Activated CD4-positive, alpha-beta memory T cell treated with anti-CD3 and anti-CD28 coated beads for 36 hours (primary cell): ENCODE measurements around the gene SLC22A2. TPM values are rescaled to one million over a fixed set of nuclear protein-coding genes. Genes with fewer than 3 reads are reported as not detected.
"Not testable (repeated sequence)": the region's sequence is repeated elsewhere in the genome, so short reads cannot be mapped to it uniquely, and the experiment has no call there.

Source experiments
- CTCF ChIA-PET: fragments of 350-600 bp; sonication (Branson Sonifier 250); formaldehyde crosslinking; loops from one replicate; lab custom pipeline; 2021; ENCODE audit warnings: antibody characterized with exemption, inconsistent platforms; lab: Charles Lee
- POLR2A ChIA-PET: fragments of 350-600 bp; sonication (Branson Sonifier 250); formaldehyde crosslinking; loops from one replicate; lab custom pipeline; 2021; ENCODE audit warnings: antibody characterized with exemption; lab: Charles Lee
- DNase-seq: peaks from one replicate; pipeline ENCODE4 v3.0.0-alpha.2; 2020
- H3K27ac Mint-ChIP-seq: one replicate; pipeline ENCODE4 v1.8.0; 2021; ENCODE audit warnings: mixed read lengths
- H3K27me3 Mint-ChIP-seq: one replicate; pipeline ENCODE4 v1.8.0; 2021; ENCODE audit warnings: mixed read lengths
- H3K36me3 Mint-ChIP-seq: one replicate; pipeline ENCODE4 v1.8.0; 2021; ENCODE audit warnings: mixed read lengths
- H3K4me1 Mint-ChIP-seq: one replicate; pipeline ENCODE4 v1.8.0; 2021; ENCODE audit warnings: low read depth, mixed read lengths
- H3K4me3 Mint-ChIP-seq: one replicate; pipeline ENCODE4 v1.8.0; 2021; ENCODE audit warnings: mild to moderate bottlenecking, mixed read lengths
- H3K9me3 Mint-ChIP-seq: one replicate; pipeline ENCODE4 v1.8.0; 2021; ENCODE audit warnings: mixed read lengths
- intact Hi-C: fragments of 100-400 bp; cut with micrococcal nuclease; formaldehyde crosslinking; loops from one replicate; pipeline ENCODE4 v1.15.1; 2023
- total RNA-seq, 2 experiments: library from RNA; stranded (reverse); gene quantifications; one replicate each; pipeline ENCODE4 v1.2.3, GENCODE V29; 2021

The SLC22A2 gene
- not detected for total RNA-seq

DNA sequence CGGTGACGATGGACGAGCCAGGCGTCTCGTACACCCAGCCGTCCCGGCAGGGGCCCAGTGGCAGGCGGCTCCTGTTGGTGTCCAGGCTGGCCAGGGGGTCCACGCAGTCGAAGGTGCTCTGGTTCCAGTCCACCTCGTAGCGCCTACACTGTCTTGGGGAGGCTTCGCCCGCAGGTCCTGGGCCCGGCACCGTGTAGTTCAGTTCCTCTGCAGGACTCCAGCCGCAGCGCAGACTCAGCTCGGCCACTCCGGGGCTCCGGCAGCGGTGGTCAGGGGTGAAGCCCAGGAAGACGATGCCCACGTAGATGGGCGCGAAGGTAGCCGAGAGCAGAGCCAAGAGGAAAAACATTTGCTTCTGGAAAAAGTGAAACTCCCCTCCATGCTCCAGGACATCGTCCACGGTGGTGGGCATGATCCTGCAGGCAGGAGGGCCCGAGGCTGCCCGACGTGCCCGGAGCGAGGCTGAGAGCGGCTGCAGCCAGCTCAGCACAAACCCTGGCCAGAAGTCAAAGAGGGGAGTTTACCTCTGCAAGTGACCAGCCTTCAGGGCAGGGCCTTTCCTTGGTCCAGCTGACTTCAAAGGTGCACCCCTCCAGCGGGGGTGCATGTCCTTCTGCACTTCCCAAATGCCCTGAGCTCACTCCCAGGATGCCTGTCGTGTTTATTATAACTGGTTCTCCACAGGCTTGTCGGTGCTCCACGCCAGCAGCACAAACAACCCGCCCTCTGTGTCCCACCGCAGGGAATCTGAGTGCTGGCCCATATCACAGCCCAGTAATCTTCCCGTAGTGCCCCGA lies at the start of gene SLC22A2:
Gene SLC22A2 (minus strand): TSS at position 476 of the 797 bp plus-strand sequence. CDS start 64 bp downstream, at position 412.
- Mint-ChIP-seq H3K4me1 (no peaks in the 10 kb centered on the region), H3K36me3 (no peaks in the 10 kb centered on the region), H3K27me3 (peaks cover 13% of the 10 kb centered on the region), H3K4me3 (no peak within 1 kb of the TSS), H3K9me3 (no peaks in the 10 kb centered on the region), H3K27ac (no peak within 1 kb of the TSS)
- intact Hi-C loops, result no loop called here
- ChIA-PET POLR2A (no interaction called here), CTCF (no interaction called here)
- DNase-seq, result no peak

DNA sequence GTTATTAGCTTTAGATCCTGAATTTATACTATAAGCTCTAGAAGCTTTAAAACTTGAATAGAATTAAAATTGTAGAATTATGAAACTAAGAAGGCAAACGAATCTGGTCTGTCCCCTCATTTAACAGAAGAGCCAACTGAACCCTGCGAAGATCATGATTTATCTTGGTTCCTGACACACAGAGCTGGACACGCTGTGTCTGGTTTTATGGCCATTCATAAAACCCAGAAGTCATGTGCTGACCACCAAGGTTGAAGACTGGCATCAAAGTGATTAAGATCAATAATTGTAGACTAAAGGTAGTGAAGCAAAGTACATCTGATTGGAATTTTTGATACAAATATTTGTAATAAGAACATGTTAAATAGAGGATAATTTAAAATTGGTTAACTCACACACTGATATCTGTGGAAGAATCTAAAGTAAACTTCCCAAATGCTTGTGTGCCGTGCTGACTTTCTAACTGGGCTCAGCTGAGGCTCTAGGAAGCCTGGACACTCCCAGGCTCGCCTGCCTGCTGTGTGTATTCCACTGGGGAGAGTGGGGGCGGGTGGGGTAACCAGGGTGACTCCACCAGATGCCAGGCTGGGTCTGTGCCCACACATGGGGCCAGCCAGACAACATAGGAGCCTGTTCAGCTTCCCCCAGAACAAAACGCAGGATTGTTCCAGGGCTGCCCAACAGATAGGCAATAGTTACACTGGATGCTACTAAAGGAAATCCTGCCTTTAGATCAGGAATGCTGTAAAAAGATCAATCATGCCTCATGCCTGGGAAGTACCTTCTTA lies 47.5 kb upstream of the SLC22A2 start:
- ChIA-PET POLR2A (interaction anchor here (0.6 kb wide), 1 partner anchor 30 kb away, joined by 3 read pairs; no protein-coding TSS in a partner anchor), CTCF (interaction anchor here (0.6 kb wide), 1 partner anchor 168 kb away, joined by 3 read pairs; no protein-coding TSS in a partner anchor)
- Mint-ChIP-seq H3K9me3 (peaks cover 20% of the 10 kb centered on the region), H3K27ac (no peak overlapping the region), H3K36me3 (peaks cover 2% of the 10 kb centered on the region), H3K27me3 (peaks cover 9% of the 10 kb centered on the region), H3K4me3 (no peak overlapping the region), H3K4me1 (no peaks in the 10 kb centered on the region)
- intact Hi-C loops, result no loop called here
- no peak for DNase-seq

DNA sequence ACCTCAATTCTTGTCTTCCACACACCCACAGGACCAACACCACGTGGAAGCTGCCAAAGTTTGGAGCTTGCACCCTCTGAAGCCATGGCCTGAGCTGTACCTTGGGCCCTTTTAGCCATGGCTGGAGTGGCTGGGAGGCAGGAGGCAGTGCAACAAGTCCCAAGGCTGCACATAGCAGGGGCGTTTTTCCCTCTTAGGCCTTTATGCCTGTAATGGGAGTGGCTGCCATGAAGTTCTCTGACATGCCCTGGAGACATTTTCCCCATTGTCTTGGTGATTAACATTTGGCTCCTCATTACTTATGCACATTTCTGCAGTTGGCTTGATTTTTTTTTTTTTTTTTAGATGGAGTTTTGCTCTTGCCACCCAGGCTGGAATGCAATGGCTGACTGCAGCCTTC lies 45.2 kb upstream of the SLC22A2 start:
- H3K4me1 Mint-ChIP-seq, result no peaks in the 10 kb centered on the region
- no peaks in the 10 kb centered on the region for H3K36me3 Mint-ChIP-seq
- no peak for DNase-seq
- intact Hi-C loops, result no loop called here
- POLR2A ChIA-PET, result no interaction called here
- peaks cover 9% of the 10 kb centered on the region for H3K27me3 Mint-ChIP-seq
- H3K9me3 Mint-ChIP-seq, result peaks cover 3% of the 10 kb centered on the region
- H3K27ac Mint-ChIP-seq, result no peak overlapping the region
- no peak overlapping the region for H3K4me3 Mint-ChIP-seq
- CTCF ChIA-PET, result no interaction called here

DNA sequence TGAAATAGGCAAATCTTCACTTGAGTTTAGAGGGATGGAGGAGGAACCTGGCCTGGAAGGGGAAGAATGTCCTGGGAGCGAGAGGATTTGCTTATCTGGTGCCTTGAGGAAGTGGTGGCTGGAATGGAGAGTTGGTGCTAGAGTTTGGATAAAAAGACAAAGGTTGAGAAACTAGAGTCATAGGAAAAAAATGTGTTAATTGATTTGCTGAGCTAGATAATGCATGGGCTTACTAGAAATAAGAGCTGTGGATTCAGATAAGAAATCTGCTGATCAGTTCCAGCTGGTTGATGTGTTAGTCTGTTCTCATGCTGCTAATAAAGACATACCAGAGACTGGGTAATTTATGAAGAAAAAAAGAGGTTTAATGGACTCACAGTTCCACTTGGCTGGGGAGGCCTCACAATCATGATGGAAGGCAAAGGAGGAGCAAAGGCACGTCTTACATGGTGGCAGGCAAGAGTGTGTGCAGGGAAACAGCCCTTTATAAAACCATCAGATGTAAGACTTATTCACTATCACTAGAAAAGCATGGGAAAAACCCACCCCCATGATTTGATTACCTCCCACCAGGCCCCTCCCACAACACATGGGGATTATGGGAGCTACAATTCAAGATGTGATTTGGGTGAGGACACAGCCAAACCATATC lies 43.9 kb upstream of the SLC22A2 start:
- H3K9me3 Mint-ChIP-seq, H3K27ac Mint-ChIP-seq, intact Hi-C loops, CTCF ChIA-PET, H3K36me3 Mint-ChIP-seq, H3K27me3 Mint-ChIP-seq, POLR2A ChIA-PET, H3K4me1 Mint-ChIP-seq, H3K4me3 Mint-ChIP-seq, DNase-seq: not testable (repeated sequence)

DNA sequence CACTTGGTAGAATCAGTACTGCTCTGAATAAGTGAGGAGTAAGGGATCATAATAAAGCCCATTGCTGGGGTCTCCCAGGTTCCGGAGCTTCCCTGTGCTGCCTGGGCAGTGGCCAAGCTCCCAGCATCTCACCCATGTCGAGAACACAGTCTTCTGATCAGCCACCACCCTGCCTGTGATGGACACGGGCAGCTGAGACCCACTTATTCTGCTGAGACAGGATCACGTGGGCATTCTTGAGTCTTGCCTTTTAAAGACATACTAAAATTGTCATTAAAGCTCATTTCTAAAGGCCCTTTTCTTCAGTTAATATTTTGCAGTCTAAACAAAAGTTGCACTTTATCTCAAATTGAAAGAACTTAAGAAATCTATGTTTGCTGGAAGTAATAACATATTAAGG lies 42.7 kb upstream of the SLC22A2 start:
- POLR2A ChIA-PET, result no interaction called here
- Mint-ChIP-seq H3K4me1 (no peaks in the 10 kb centered on the region), H3K4me3 (no peak overlapping the region), H3K36me3 (no peaks in the 10 kb centered on the region), H3K27me3 (peaks cover 9% of the 10 kb centered on the region), H3K27ac (no peak overlapping the region), H3K9me3 (peaks cover 3% of the 10 kb centered on the region)
- no peak for DNase-seq
- CTCF ChIA-PET, result no interaction called here
- intact Hi-C loops, result no loop called here

DNA sequence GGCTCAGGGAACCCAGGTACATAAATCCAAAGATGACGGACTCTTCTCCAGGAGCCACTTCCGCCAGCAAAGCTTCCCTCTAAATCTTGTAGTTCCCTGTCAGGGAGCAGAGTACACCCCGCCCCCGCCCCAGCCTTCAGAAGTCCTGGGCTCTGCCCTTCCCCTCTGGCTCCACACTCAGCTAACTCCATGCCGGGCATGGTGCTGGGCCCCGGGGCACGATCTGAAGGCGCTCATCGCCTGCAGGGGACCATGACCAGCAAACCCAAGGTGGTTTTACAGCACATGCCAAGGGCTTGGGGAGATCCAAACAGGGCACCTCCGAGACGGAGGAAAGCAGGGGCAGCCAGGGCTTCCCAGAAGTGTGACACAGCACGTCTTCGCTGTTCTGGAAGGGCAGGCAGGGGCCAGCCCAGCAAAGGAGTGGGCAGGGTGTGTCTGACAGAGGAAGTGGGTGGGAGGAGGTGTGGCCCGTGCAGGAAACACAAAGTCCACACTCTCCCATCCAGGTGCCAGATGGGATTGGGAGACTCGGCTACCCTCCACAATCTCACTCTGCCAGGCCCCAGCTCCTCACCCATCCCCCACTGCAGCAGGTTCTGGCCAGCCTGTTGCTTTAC lies 41.6 kb upstream of the SLC22A2 start:
- intact Hi-C loops, result no loop called here
- Mint-ChIP-seq H3K27ac (no peak overlapping the region), H3K9me3 (peaks cover 3% of the 10 kb centered on the region), H3K4me1 (no peaks in the 10 kb centered on the region), H3K27me3 (peaks cover 6% of the 10 kb centered on the region), H3K4me3 (no peak overlapping the region), H3K36me3 (no peaks in the 10 kb centered on the region)
- POLR2A ChIA-PET, result no interaction called here
- CTCF ChIA-PET, result no interaction called here
- no peak for DNase-seq

DNA sequence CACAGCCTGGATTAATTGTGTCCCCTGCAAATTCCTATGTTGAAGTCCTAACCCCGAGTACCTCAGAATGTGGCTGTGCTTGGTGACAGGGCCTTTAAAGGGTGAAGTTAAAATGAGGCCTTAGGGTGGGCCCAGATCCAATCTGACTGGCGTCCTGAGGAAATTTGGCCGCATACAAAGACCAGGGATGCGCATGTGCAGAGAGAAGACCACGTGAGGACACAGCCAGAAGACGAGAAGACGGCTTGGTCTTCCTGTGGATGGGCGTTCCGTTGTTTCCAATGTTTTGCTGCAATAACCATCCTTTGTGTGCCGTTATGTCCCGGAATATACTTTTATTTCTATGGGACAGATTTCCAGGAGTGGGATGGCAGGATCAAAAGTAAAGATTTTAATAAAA lies 40.9 kb upstream of the SLC22A2 start:
- Mint-ChIP-seq H3K4me3 (no peak overlapping the region), H3K4me1 (no peaks in the 10 kb centered on the region), H3K27ac (no peak overlapping the region), H3K27me3 (peaks cover 3% of the 10 kb centered on the region), H3K36me3 (no peaks in the 10 kb centered on the region), H3K9me3 (peaks cover 3% of the 10 kb centered on the region)
- intact Hi-C loops, result no loop called here
- ChIA-PET CTCF (no interaction called here), POLR2A (no interaction called here)
- no peak for DNase-seq

DNA sequence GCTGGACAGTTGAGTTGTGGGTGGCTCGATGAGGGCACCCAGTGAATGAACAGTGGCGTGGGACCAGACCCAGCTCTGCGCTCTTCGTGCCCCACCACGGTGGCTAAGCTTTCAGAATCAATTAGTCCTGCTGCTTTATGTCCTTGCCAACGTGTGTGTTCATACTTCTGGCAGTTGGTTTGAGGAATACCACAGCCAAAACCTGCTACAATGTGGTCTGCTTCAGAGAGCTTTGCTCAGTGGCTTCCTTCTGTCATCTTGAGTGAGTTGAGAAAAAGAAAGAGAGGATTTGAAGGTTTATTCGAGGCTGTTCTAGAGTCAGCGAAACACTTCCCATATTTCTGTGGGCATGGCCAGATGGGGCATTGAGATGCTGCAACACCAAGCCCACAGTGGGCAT lies 39.5 kb upstream of the SLC22A2 start:
- Mint-ChIP-seq H3K27ac (no peak overlapping the region), H3K4me1 (no peaks in the 10 kb centered on the region), H3K36me3 (no peaks in the 10 kb centered on the region), H3K9me3 (peaks cover 3% of the 10 kb centered on the region), H3K27me3 (peaks cover 5% of the 10 kb centered on the region), H3K4me3 (no peak overlapping the region)
- DNase-seq, result no peak
- intact Hi-C loops, result no loop called here
- CTCF ChIA-PET, result no interaction called here
- POLR2A ChIA-PET, result no interaction called here

DNA sequence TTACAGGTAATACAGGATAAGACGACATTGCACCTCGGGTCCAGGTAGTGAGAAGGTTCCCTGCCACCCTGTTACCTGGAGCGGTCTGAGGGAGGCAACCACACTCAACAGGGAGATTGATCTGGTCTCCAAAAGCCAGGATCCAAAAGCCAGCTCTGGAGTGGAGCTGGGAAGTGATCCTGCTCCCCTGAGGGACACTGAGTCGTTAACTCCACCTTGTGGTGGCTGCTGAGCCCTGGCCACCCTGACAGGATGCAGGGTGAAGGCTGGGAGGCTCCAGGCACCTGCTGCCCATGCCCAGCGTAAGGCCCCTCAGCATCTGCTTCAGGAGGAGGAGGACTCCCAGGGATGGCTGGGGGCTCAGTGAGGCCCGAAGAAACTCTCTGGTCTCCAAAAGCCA lies 38.7 kb upstream of the SLC22A2 start:
- Mint-ChIP-seq H3K36me3 (no peaks in the 10 kb centered on the region), H3K9me3 (no peaks in the 10 kb centered on the region), H3K4me3 (no peak overlapping the region), H3K27ac (no peak overlapping the region), H3K27me3 (peaks cover 5% of the 10 kb centered on the region), H3K4me1 (no peaks in the 10 kb centered on the region)
- intact Hi-C loops, result no loop called here
- POLR2A ChIA-PET, result no interaction called here
- DNase-seq, result no peak
- CTCF ChIA-PET, result interaction anchor here (1.0 kb wide), 1 partner anchor 159 kb away, joined by 3 read pairs; no protein-coding TSS in a partner anchor

DNA sequence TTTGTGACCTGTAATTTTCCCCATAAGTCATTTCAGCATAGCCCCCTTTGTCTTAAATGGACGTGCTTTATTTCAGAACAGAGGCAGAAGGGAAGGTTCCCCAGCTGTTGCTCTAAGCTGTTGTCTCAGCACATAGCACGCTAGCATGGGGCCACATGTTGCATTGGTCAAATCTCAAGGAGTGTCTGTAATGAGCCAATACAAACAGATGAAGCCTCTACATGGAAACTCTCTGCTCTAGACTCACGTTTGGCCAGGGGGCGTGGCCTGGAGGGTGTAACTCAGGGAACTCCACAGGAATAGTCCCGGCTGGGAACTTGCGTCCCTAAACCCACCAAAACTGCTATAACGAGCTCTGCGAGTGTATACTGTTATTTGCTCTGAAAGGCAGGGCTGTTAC lies 35.2 kb upstream of the SLC22A2 start:
- H3K36me3 Mint-ChIP-seq, result no peaks in the 10 kb centered on the region
- H3K4me3 Mint-ChIP-seq, result no peak overlapping the region
- ChIA-PET CTCF (no interaction called here), POLR2A (no interaction called here)
- peaks cover 14% of the 10 kb centered on the region for H3K27me3 Mint-ChIP-seq
- no peak for DNase-seq
- intact Hi-C loops, result no loop called here
- no peaks in the 10 kb centered on the region for H3K4me1 Mint-ChIP-seq
- H3K9me3 Mint-ChIP-seq, result no peaks in the 10 kb centered on the region
- H3K27ac Mint-ChIP-seq, result no peak overlapping the region

DNA sequence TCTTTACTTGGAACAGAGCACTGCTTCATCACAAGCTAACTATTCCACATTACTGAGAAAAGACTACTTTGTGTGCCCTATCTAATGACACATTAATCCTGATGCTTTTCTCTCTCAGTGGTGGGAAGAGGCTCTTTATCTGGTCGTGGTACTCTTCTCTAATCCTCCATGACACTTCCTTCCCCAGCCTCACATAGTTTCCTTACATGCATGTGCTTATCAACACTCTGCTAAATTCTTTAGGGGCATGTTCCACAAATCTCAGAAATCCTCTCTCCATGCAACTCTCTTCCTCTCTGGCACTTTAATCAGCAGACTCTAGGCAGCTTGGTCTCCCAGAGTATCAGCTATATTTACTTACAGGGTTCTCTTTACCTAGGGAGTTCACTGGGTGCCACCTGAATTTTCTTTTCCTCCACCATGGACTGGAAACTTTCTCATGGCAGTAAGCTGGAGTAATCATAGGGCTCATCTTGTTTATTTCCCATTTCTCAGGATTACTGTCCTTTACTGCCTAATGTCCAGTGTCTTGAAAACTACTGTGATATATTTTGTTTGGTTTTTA lies 27.0 kb upstream of the SLC22A2 start:
- no peaks in the 10 kb centered on the region for H3K9me3 Mint-ChIP-seq
- ChIA-PET CTCF (no interaction called here), POLR2A (no interaction called here)
- no peaks in the 10 kb centered on the region for H3K36me3 Mint-ChIP-seq
- peaks cover 17% of the 10 kb centered on the region for H3K27me3 Mint-ChIP-seq
- DNase-seq, result no peak
- intact Hi-C loops, result no loop called here
- no peaks in the 10 kb centered on the region for H3K4me1 Mint-ChIP-seq
- H3K27ac Mint-ChIP-seq, result no peak overlapping the region
- no peak overlapping the region for H3K4me3 Mint-ChIP-seq

DNA sequence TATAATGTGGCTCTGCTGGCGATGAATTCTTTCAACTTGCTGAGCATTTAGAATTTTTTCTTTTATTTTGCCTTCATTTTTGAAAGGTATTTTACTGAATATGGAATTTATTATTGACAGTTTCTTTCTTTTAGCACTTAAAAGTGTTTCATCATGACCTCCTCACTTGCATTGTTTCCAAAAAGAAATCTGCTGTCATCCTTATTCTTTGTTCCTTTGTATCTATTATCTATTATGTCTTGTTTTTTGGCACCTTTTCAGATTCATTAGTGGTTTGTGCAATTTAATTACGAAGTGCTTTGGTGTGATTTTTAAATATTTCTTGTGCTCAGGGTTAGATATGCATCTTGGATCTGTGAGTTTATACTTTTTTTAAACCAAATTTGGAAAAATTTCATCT lies 26.0 kb upstream of the SLC22A2 start:
- H3K27me3 Mint-ChIP-seq, result peaks cover 16% of the 10 kb centered on the region
- no peak for DNase-seq
- H3K9me3 Mint-ChIP-seq, result no peaks in the 10 kb centered on the region
- no peak overlapping the region for H3K4me3 Mint-ChIP-seq
- H3K27ac Mint-ChIP-seq, result no peak overlapping the region
- ChIA-PET CTCF (no interaction called here), POLR2A (no interaction called here)
- no peaks in the 10 kb centered on the region for H3K36me3 Mint-ChIP-seq
- H3K4me1 Mint-ChIP-seq, result no peaks in the 10 kb centered on the region
- intact Hi-C loops, result no loop called here
